ENCODE data around the gene RSRP1.

The RSRP1 gene

DNA sequence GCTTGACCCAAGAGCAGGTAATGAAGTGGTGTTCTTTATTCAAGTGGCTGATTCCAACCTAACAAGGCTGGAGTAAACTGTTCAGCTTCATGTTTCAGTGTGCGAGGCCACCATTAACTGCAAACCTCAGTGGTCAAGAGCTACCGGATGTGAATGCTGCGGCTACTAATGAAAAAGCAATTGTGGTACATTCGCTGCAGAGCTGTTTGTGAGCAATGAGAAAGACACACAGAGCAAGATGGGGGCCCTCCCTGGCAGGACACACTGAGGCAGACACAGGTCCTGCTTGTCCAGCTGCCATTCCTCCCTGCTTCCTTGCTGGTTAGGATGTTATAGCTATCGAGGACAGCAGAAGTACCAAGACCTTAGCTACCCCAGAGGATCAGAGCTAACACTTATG is 41.1 kb downstream of the RSRP1 start:
- TF ChIP-seq, protein P1, sequence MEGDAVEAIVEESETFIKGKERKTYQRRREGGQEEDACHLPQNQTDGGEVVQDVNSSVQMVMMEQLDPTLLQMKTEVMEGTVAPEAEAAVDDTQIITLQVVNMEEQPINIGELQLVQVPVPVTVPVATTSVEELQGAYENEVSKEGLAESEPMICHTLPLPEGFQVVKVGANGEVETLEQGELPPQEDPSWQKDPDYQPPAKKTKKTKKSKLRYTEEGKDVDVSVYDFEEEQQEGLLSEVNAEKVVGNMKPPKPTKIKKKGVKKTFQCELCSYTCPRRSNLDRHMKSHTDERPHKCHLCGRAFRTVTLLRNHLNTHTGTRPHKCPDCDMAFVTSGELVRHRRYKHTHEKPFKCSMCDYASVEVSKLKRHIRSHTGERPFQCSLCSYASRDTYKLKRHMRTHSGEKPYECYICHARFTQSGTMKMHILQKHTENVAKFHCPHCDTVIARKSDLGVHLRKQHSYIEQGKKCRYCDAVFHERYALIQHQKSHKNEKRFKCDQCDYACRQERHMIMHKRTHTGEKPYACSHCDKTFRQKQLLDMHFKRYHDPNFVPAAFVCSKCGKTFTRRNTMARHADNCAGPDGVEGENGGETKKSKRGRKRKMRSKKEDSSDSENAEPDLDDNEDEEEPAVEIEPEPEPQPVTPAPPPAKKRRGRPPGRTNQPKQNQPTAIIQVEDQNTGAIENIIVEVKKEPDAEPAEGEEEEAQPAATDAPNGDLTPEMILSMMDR (IDR thresholded peaks at IDR 0.05), result no peak
- Histone ChIP-seq H3K27ac (no peak overlapping the region), H3K4me2 (ENCODE audit: low read length) (no peak overlapping the region), H3K4me3 (ENCODE audit: low read depth, low read length) (no peak overlapping the region), H2AFZ (no peak overlapping the region), H3K27me3 (ENCODE audit: control insufficient read depth, insufficient read depth, low read length) (no peaks in the 10 kb centered on the region), H3K9me3 (ENCODE audit: control insufficient read depth, low read length) (no peaks in the 10 kb centered on the region), H3K79me2 (no peaks in the 10 kb centered on the region), H3K4me1 (no peaks in the 10 kb centered on the region), H3K9ac (no peak overlapping the region), H3K36me3 (ENCODE audit: control insufficient read depth, insufficient read depth, low read length) (no peaks in the 10 kb centered on the region)

DNA sequence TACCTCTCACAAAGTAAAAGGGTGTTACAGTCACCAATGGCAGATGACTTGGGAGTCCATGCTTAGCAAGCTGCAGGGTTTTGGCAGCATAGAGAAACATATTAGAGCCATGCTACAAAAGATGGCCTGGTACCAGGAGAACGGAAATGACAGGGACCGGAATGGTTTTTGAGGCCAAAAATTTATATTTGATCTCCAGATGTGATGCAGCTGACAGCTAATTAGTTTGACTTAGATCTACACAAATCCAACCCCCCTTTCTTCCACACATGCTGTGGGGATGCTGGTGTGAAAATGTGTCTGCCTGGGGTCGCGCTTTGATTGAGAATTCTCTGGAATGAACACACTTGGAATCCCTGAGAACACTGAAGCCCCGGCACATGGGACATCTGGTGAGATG is 41.5 kb downstream of the RSRP1 start:
- H3K36me3 ChIP-seq (ENCODE audit: control insufficient read depth, insufficient read depth, low read length), result no peaks in the 10 kb centered on the region
- H2AFZ ChIP-seq, result no peak overlapping the region
- H3K4me2 ChIP-seq (ENCODE audit: low read length), result no peak overlapping the region
- no peaks in the 10 kb centered on the region for H3K4me1 ChIP-seq
- no peak overlapping the region for H3K4me3 ChIP-seq (ENCODE audit: low read depth, low read length)
- TF ChIP-seq, protein P1 (IDR thresholded peaks at IDR 0.05), result no peak
- no peaks in the 10 kb centered on the region for H3K27me3 ChIP-seq (ENCODE audit: control insufficient read depth, insufficient read depth, low read length)
- no peak overlapping the region for H3K9ac ChIP-seq
- no peaks in the 10 kb centered on the region for H3K9me3 ChIP-seq (ENCODE audit: control insufficient read depth, low read length)
- no peaks in the 10 kb centered on the region for H3K79me2 ChIP-seq
- no peak overlapping the region for H3K27ac ChIP-seq

DNA sequence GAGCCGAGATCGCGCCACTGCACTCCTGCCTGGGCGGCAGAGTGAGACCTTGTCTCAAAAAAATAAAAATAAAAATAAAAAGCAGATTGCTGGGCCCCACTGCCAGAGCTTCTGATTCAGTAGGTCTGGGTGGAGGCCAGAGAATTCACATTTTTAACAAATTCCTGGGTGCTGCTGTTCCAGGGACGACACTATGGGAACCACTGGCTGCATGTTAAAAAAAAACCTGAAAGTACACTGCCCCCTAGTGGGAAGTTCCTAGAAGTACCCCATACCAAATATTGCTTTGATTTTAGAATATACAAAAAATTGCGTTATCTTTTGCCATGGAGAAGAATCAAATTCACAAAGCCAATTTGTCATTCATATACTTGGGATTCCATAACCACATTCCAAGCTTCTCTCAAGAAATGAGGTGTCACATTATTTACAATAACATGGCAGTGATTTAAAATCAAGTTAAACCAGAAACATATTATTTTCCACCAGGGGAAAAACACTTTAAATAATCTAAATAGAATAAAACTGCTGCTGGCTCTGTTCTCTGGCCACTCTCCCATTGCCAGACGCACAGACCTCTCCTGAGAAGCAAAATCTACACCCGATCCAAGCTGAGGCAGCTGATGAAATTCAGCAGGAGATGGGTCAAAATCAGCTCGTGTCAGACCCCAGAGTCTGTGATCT is 42.3 kb downstream of the RSRP1 start:
- Histone ChIP-seq H3K4me2 (ENCODE audit: low read length) (no peak overlapping the region), H3K27me3 (ENCODE audit: control insufficient read depth, insufficient read depth, low read length) (no peaks in the 10 kb centered on the region), H3K4me3 (ENCODE audit: low read depth, low read length) (no peak overlapping the region), H3K27ac (no peak overlapping the region), H3K36me3 (ENCODE audit: control insufficient read depth, insufficient read depth, low read length) (no peaks in the 10 kb centered on the region), H3K9ac (no peak overlapping the region), H3K9me3 (ENCODE audit: control insufficient read depth, low read length) (no peaks in the 10 kb centered on the region), H3K79me2 (no peaks in the 10 kb centered on the region), H3K4me1 (no peaks in the 10 kb centered on the region), H2AFZ (no peak overlapping the region)
- TF ChIP-seq, protein P1 (IDR thresholded peaks at IDR 0.05), result peak; percentile 61

DNA sequence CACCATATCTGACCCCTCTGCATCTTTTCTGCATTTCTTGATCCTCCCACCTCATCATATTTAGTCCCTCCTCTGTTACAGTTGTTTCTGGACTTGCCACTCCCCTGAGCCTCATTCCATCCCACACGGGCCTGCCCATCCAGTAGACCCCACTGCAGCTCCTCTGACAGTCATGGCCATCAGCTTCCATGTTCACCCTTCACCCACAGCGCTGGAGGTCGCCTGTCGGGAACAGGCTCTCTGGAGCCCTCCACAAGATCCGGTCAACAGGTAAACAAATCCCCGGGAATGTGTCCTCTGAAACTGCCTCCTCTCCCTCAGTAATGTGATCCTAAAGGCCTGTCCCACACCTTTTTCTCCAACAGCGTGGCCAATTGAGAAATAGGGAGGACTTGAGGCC is 46.2 kb downstream of the RSRP1 start:
- Histone ChIP-seq H3K27me3 (ENCODE audit: control insufficient read depth, insufficient read depth, low read length) (no peaks in the 10 kb centered on the region), H3K9ac (no peak overlapping the region), H3K9me3 (ENCODE audit: control insufficient read depth, low read length) (no peaks in the 10 kb centered on the region), H3K4me1 (no peaks in the 10 kb centered on the region), H2AFZ (no peak overlapping the region), H3K79me2 (no peaks in the 10 kb centered on the region), H3K27ac (no peak overlapping the region), H3K36me3 (ENCODE audit: control insufficient read depth, insufficient read depth, low read length) (no peaks in the 10 kb centered on the region), H3K4me3 (ENCODE audit: low read depth, low read length) (no peak overlapping the region), H3K4me2 (ENCODE audit: low read length) (no peak overlapping the region)
- TF ChIP-seq, protein P1 (IDR thresholded peaks at IDR 0.05), result no peak

All from parathyroid adenoma (tissue), 2 donors.